NAMALWA (cell line): Measurements from ENCODE around the gene POLD1.

ENCODE experiments used
- DNase-seq: peaks from one replicate; pipeline ENCODE4 v3.0.0-alpha.2; 2015; ENCODE audit warnings: low spot score

POLD1 gene

DNA sequence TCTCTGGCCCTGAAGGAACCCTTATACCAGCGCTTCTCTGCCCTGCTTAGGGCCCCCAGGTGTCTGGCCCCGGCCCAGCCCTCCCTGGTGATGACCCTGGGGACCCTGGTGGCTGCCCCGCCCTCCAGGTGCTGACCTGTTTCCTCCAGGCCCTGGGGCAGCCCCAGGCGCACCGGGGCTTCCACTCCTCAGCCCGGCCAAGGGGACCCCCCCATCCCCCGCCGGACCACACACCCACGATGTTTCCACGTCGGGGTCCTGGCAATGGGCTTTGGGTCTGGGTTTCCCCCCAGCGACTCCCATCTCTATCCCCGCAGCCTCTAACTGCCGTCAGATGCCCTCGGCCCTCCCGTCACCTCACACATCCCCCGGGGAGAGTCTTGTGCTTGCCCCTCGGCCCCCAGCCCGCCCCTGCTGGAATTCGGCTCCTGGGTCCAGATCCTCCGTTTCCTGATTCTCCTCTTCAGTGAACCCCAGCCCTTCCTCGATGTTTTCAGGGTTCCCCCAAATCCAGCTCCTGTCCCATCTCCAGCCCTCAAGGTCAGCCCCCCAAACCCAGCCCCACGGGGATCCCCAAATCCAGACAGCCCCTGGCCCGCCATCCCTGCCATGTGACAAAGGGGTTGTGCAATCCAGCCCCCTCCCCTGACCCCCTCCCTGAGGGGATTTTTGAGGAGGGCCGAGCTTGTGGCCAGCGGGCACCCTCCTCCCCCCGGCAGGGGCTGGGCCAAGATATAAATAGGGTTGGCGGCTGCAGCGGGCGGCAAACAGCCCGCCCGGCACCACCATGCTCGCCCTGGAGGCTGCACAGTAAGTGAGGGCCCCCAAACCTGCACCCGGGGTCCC is 34.3 kb downstream of the POLD1 start, which contains the start of gene SPIB:
Gene SPIB (plus strand): TSS at position 763 of the 846 bp plus-strand sequence. CDS start 25 bp downstream, at position 788.
- peak; percentile 78 for DNase-seq

GRCh38 chr19:50419022-50419579 is 35.0 kb downstream of the POLD1 start:
- peak; percentile 77 for DNase-seq

- peak; percentile 78 for DNase-seq
Observed at GRCh38 chr19:50419580-50420035, 35.5 kb downstream of the POLD1 start.

DNA sequence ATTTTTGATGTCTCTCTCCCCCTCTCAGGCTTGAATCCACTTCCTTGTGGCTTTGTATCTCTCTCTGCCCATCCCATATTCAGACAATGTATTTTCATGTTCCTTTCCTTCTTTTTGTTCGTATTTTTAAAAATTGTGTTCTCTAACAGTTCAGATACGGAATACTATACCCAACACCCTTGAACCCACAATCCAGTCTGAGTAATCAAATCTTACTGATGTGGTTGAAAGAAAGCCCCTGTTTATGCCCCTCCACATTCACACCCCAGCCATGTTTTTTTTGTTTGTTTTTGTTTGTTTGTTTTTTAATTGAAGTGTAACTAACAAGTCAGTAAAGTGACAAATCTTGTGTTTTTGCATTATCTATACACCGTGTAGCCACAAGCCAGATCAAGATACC is 36.0 kb downstream of the POLD1 start:
- no peak for DNase-seq

- DNase-seq: no peak
Observed at GRCh38 chr19:50420808-50421207, 36.7 kb downstream of the POLD1 start.

GRCh38 chr19:50422397-50423278 is 38.5 kb downstream of the POLD1 start:
- DNase-seq: no peak

DNA sequence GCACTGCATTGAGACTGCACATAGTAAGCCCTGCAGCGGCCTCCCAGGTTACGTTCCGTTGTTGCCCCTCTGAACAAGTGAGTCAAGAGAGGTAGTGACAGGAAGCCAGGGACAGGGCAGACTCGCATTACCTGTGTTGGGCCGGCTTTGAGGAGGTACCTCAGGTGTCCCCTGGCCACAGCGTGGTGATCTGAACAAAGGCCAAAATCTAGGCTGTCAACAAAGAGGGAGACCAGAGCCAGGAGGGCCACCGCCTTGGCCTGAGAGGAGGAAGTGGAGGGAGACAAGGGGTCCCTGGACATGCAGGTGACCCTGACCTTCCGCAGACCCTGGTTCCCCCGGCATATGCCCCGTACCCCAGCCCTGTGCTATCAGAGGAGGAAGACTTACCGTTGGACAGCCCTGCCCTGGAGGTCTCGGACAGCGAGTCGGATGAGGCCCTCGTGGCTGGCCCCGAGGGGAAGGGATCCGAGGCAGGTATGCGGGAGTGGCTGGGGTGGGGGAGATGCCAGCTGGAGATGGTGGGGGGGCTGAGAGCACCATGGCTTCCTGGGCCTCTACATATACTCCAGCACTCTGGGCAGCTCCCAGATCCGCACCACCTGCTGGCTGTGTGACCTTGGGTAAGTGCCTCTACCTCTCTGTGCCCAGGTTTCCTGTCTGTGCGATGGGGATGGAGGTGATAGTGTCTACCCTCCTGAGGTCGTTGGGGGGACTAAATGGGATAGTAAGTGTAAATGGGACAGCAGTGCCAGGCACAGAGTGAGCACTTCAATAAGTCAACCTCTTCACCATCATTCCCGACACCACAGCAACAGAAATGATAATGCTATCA is 39.3 kb downstream of the POLD1 start:
- no peak for DNase-seq

DNA sequence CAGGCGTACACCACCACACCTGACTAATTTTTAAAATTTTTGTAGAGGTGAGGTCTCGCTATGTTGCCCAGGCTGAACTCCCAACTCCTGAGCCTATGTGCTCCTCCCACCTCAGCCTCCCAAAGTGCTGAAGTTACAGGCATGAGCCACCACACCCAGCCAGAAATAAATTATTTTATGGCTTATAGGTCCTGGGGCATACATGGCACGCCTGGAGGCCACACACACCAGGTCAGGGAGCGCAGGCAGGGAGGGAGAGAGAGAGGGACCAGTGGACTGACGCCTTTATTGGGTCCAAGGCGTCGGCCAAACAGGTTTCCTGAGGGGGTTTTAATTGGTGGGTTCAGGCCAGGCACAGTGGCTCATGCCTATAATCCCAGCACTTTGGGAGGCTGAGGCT is 41.4 kb downstream of the POLD1 start:
- no peak for DNase-seq

DNA sequence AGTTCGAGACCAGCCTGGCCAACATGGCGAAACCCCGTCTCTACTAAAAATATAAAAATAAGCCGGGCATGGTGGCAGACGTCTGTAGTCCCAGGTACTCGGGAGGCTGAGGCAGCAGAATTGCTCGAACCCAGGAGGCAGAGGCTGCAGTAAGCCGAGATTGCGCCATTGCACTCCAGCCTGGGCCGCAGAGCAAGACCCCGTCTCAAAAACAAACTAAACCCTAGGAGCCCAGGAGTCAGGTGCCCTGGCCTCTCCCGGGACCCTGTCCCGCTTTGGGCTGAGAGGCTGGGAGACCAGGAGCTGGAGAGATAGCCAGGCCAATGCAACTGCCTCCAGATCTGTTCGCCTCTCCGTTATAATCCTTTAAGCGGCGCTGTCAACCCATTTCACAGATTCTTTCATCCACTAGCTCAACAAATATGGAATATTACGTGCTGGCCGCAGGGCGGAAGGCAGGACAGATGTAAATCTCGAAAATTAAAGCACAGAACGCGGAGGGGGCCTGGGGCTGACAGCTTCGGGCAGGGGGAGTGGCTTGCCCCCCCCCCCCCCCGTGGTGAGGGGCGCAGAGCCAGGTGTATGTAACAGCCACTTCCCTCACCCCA is 43.3 kb downstream of the POLD1 start:
- DNase-seq: no peak

GRCh38 chr19:50427997-50428425 is 43.9 kb downstream of the POLD1 start:
- DNase-seq: no peak

GRCh38 chr19:50428772-50429463 is 44.8 kb downstream of the POLD1 start:
- DNase-seq: peak; percentile 39

DNA sequence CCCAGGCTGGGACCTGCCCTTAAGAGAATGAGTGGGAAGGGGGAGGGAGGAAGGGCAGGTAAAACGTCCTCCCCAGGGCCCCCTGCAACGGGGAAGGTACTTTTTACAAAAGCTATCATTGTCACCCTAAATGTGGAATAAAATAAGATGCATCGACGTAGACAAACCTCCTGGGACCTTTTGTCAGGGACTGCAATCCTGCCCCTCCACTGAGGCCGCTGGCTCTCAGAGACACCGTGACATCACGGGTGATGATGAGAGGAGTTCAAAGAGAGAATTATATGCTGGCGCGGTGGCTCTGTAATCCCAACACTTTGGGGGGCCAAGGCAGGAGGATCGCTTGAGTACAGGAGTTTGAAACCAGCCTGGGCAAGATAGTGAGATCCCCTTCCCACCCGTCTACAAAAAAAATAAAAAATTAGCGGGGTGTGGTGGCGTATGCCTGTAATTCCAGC is 46.8 kb downstream of the POLD1 start:
- peak; percentile 70 for DNase-seq

- peak; percentile 90 for DNase-seq
Observed at GRCh38 chr19:50431343-50432220, 47.4 kb downstream of the POLD1 start.

GRCh38 chr19:50432221-50433028 is 48.3 kb downstream of the POLD1 start, which contains the start of gene MYBPC2:
TSS of gene MYBPC2 (plus strand) at chr19:50432892. CDS start at chr19:50432954, 62 bp downstream.
- DNase-seq: peak; percentile 77

GRCh38 chr19:50433201-50434180 is 49.3 kb downstream of the POLD1 start:
- DNase-seq: peak; percentile 59

GRCh38 chr19:50434525-50434924 is 50.4 kb downstream of the POLD1 start:
- DNase-seq: peak; percentile 86

DNA sequence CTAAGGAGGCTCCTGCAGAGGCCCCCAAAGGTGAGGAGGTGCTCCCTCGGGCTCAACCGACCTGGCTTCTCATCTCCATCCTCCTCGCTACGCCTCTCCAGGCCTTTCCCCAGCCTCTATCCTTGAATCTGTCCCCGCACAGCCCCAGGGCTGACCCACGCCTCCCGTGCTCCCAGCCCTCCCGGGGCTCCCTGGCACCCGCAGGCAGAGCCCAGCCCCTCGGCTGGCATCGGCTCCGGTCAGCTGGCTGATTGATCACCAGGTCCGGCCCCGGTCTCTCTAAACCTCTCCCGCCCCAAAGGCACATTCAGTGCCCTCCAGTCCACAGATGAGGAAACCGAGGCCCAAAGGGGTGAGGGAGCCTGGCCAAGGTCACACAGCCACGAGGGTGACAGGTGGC is 51.1 kb downstream of the POLD1 start:
- DNase-seq: no peak
